Vagina (tissue), 2 donors: ENCODE results near the gene HEBP2. TPM values are rescaled to one million over a fixed set of nuclear protein-coding genes. Genes with fewer than 3 reads are reported as not detected.
"Not testable (repeated sequence)": the region's sequence is repeated elsewhere in the genome, so short reads cannot be mapped to it uniquely, and the experiment has no call there.

ENCODE experiments used
- DNase-seq, 2 donors: peaks; one replicate each; pipeline ENCODE4 v3.0.0-alpha.2; 2017; ENCODE audit errors: extremely low spot score in 2 of 2
- H3K27ac ChIP-seq: fragments of 200-600 bp; sonication (generic); one replicate; pipeline ENCODE4 v1.5.1; 2019
- H3K27me3 ChIP-seq: fragments of 200-600 bp; sonication (generic); one replicate; pipeline ENCODE4 v1.5.1; 2019
- H3K36me3 ChIP-seq, 2 donors: fragments of 200-600 bp; sonication (generic); one replicate each; pipeline ENCODE4 v1.5.1; 2017 to 2019
- H3K4me1 ChIP-seq: fragments of 200-600 bp; sonication (generic); one replicate; pipeline ENCODE4 v1.5.1; 2019
- H3K4me3 ChIP-seq, 2 donors: fragments of 200-600 bp; sonication (generic); 1 replicate in 1 of 2; 2 replicates in 1 of 2; pipeline ENCODE4 v1.5.1; 2016 to 2019
- H3K9me3 ChIP-seq: fragments of 200-600 bp; sonication (generic); one replicate; pipeline ENCODE4 v1.5.1; 2019
- POLR2A ChIP-seq, 2 donors: fragments of 450-650 bp; IDR thresholded peaks; one replicate each; pipeline ENCODE4 v1.6.1; 2017; ENCODE audit warnings: antibody characterized with exemption in 2 of 2, mild to moderate bottlenecking in 2 of 2, moderate library complexity in 2 of 2
- POLR2AphosphoS5 ChIP-seq, 2 donors: sonication (generic); formaldehyde crosslinking; IDR thresholded peaks; one replicate each; pipeline ENCODE4 v1.9.0; 2017; ENCODE audit warnings: antibody characterized with exemption in 2 of 2, mild to moderate bottlenecking in 2 of 2, low read depth in 1 of 2; ENCODE audit not compliant: insufficient read depth in 1 of 2
- intact Hi-C: fragments of 100-400 bp; cut with DNase I; formaldehyde crosslinking; loops from one replicate; pipeline ENCODE4 v1.15.1; 2023
- total RNA-seq: library from RNA; depleted of rRNA; stranded (reverse); fragments of >200 nt; gene quantifications from one replicate; pipeline ENCODE4 v1.2.3, GENCODE V29; 2016
- TF ChIP-seq, protein P1 (sequence below), 3 experiments: fragments of 450-650 bp in 2 of 3; fragments of 200-600 bp in 1 of 3; sonication (generic) in 1 of 3; IDR thresholded peaks; one replicate each; pipeline ENCODE4 v1.5.1; 2017 to 2019; ENCODE audit warnings: antibody characterized with exemption in 3 of 3, mild to moderate bottlenecking in 2 of 3, moderate library complexity in 2 of 3

Gene HEBP2
- total RNA-seq: 62.4 TPM

GRCh38 chr6:138403801-138404665, at the start of gene HEBP2:
Gene HEBP2 (plus strand): TSS chr6:138404223. CDS start chr6:138404496, 273 bp downstream.
- Histone ChIP-seq H3K27ac (peak within 1 kb of the TSS; percentile 96), H3K4me1 (peaks cover 34% of the 10 kb centered on the region), H3K27me3 (no peaks in the 10 kb centered on the region), H3K4me3 (peak within 1 kb of the TSS; percentile 72 to 74), H3K9me3 (no peaks in the 10 kb centered on the region), H3K36me3 (peaks cover 0 to 28% of the 10 kb centered on the region in 2 donors)
- peak; percentile 62 to 80 for TF ChIP-seq POLR2AphosphoS5 (IDR thresholded peaks at IDR 0.05; ENCODE audit: insufficient read depth in 1 of 2, low read depth in 1 of 2)
- TF ChIP-seq POLR2A (IDR thresholded peaks at IDR 0.05): peak; percentile 23 to 65
- TF ChIP-seq, protein P1, sequence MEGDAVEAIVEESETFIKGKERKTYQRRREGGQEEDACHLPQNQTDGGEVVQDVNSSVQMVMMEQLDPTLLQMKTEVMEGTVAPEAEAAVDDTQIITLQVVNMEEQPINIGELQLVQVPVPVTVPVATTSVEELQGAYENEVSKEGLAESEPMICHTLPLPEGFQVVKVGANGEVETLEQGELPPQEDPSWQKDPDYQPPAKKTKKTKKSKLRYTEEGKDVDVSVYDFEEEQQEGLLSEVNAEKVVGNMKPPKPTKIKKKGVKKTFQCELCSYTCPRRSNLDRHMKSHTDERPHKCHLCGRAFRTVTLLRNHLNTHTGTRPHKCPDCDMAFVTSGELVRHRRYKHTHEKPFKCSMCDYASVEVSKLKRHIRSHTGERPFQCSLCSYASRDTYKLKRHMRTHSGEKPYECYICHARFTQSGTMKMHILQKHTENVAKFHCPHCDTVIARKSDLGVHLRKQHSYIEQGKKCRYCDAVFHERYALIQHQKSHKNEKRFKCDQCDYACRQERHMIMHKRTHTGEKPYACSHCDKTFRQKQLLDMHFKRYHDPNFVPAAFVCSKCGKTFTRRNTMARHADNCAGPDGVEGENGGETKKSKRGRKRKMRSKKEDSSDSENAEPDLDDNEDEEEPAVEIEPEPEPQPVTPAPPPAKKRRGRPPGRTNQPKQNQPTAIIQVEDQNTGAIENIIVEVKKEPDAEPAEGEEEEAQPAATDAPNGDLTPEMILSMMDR (IDR thresholded peaks at IDR 0.05): peak; percentile 13 to 69 (median 21)
- DNase-seq: peak; percentile 95 to 98
- intact Hi-C loops: no loop called here

- TF ChIP-seq POLR2A (IDR thresholded peaks at IDR 0.05): no peak
- TF ChIP-seq, protein P1 (IDR thresholded peaks at IDR 0.05): no peak
- TF ChIP-seq POLR2AphosphoS5 (IDR thresholded peaks at IDR 0.05; ENCODE audit: insufficient read depth in 1 of 2, low read depth in 1 of 2): no peak
- intact Hi-C loops: no loop called here
- Histone ChIP-seq H3K4me3 (no peak overlapping the region), H3K27ac (no peak overlapping the region), H3K4me1 (no peaks in the 10 kb centered on the region), H3K9me3 (no peaks in the 10 kb centered on the region), H3K36me3 (no peaks in the 10 kb centered on the region), H3K27me3 (no peaks in the 10 kb centered on the region)
- DNase-seq: no peak
These were observed 46.1 kb upstream of the HEBP2 start for GRCh38 chr6:138357928-138358327.

- H3K9me3 ChIP-seq, intact Hi-C loops, DNase-seq, H3K4me1 ChIP-seq, H3K27me3 ChIP-seq, H3K27ac ChIP-seq, H3K36me3 ChIP-seq, H3K4me3 ChIP-seq: not testable (repeated sequence)
These were observed 35.3 kb upstream of the HEBP2 start for GRCh38 chr6:138368684-138369083.

DNA sequence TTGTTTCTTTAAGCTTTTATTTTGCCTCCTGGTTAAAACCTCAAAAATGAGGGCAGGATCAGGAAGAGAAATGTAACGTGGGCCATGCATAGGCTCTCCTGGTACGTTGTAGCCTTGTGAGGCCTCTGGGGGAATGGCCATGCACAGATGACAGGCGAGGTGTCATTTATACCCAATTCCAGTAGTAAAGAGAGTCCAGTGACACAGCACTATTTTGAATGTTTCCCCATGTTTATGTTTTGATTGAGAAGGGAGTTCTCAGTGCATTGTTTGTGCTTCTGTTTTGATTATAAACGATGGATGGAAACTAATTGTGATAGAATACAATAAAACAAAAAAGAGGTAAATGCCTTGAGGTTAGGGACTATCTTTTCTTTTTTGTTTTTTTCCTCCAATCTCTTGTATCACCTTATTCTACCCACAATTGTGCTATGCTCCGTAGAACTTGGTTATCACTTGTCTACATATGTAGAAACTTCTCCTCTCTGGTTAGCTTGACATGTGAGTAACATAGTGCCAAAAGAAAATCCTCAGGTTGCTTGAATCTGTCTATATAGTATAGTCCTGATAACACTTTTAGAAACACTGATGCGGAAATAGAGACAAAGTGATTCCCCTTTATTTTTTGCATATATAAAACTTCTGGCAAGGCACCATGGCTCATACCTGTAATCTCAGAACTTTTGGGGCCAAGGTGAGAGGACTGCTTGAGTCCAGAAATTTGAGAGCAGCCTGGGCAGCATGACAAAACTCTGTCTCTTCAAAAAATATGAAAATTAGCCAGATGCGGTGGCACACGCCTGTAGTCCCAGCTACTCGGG, 33.2 kb upstream of the HEBP2 start:
- no peak for DNase-seq
- H3K4me1 ChIP-seq: no peaks in the 10 kb centered on the region
- no peaks in the 10 kb centered on the region for H3K36me3 ChIP-seq
- intact Hi-C loops: no loop called here
- H3K27me3 ChIP-seq: no peaks in the 10 kb centered on the region
- H3K9me3 ChIP-seq: no peaks in the 10 kb centered on the region
- no peak overlapping the region for H3K27ac ChIP-seq
- TF ChIP-seq, protein P1 (IDR thresholded peaks at IDR 0.05): no peak
- TF ChIP-seq POLR2A (IDR thresholded peaks at IDR 0.05): no peak
- TF ChIP-seq POLR2AphosphoS5 (IDR thresholded peaks at IDR 0.05; ENCODE audit: insufficient read depth in 1 of 2, low read depth in 1 of 2): no peak
- no peak overlapping the region for H3K4me3 ChIP-seq

- intact Hi-C loops: no loop called here
- DNase-seq: no peak
- H3K36me3 ChIP-seq: no peaks in the 10 kb centered on the region
- no peaks in the 10 kb centered on the region for H3K4me1 ChIP-seq
- H3K9me3 ChIP-seq: no peaks in the 10 kb centered on the region
- TF ChIP-seq, protein P1 (IDR thresholded peaks at IDR 0.05): no peak
- no peak for TF ChIP-seq POLR2A (IDR thresholded peaks at IDR 0.05)
- no peak for TF ChIP-seq POLR2AphosphoS5 (IDR thresholded peaks at IDR 0.05; ENCODE audit: insufficient read depth in 1 of 2, low read depth in 1 of 2)
- no peaks in the 10 kb centered on the region for H3K27me3 ChIP-seq
- no peak overlapping the region for H3K27ac ChIP-seq
- H3K4me3 ChIP-seq: no peak overlapping the region
These were observed 32.6 kb upstream of the HEBP2 start for GRCh38 chr6:138371452-138371711.
